ENCODE measurements around the gene DCDC2B.

Gene DCDC2B

GRCh38 chr1:32180186-32181060, 28.5 kb upstream of the DCDC2B start:
- no CpG with 5 or more reads among the region's 36 CpGs for WGBS (ENCODE audit: insufficient coverage, insufficient read length)
- Histone ChIP-seq H3K27ac (ENCODE audit: low read length) (no peak overlapping the region), H3K4me1 (ENCODE audit: control insufficient read depth, insufficient read depth, low read length) (no peaks in the 10 kb centered on the region), H3K4me3 (ENCODE audit: low read length) (peak overlapping the region; percentile 39), H3K9me3 (ENCODE audit: control insufficient read depth, insufficient read depth, low read length) (no peaks in the 10 kb centered on the region), H3K36me3 (ENCODE audit: control insufficient read depth, insufficient read depth, low read length) (peaks cover 15% of the 10 kb centered on the region; the same call in 1 of the 2 replicates), H3K27me3 (ENCODE audit: control insufficient read depth, insufficient read depth, low read length) (no peaks in the 10 kb centered on the region)
- no peak for DNase-seq (ENCODE audit: low read depth, low spot score)

DNA sequence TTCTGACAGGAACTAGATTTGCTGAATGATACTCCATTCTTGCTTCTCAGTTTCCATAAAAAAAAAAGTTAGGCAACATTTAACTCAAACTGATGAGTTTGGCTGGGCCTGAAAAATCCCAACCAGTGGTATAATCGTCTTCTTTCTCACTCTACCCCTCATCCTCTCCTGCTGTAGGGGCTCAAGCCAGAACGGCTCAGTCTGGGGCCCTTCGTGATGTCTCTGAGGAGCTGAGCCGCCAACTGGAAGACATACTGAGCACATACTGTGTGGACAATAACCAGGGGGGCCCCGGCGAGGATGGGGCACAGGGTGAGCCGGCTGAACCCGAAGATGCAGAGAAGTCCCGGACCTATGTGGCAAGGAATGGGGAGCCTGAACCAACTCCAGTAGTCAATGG, 27.8 kb upstream of the DCDC2B start:
- Histone ChIP-seq H3K4me3 (ENCODE audit: low read length) (no peak overlapping the region), H3K4me1 (ENCODE audit: control insufficient read depth, insufficient read depth, low read length) (no peaks in the 10 kb centered on the region), H3K9me3 (ENCODE audit: control insufficient read depth, insufficient read depth, low read length) (no peaks in the 10 kb centered on the region), H3K27ac (ENCODE audit: low read length) (no peak overlapping the region), H3K27me3 (ENCODE audit: control insufficient read depth, insufficient read depth, low read length) (no peaks in the 10 kb centered on the region), H3K36me3 (ENCODE audit: control insufficient read depth, insufficient read depth, low read length) (peaks cover 15% of the 10 kb centered on the region; the same call in 1 of the 2 replicates)
- no peak for DNase-seq (ENCODE audit: low read depth, low spot score)
- no CpG with 5 or more reads among the region's 9 CpGs for WGBS (ENCODE audit: insufficient coverage, insufficient read length)

DNA sequence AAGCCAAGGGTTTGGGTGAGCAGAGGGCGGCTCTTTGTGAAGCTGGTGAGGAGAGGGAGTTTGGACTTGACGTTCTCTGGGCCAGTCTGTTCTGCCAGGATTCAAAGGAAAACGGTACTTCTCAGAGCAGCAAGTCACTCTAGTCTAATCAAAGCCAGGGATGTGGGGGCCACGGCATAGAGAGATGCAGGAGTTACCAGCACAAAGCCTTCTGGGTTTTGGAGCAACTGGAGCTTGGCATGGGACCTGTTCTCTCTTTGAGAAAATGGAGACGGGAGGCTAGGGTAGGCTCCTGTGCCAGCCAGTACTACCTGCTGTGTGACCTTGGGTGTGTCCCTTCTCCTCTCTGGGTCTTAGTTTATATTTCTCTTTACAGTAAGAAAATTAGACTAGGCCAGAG, 27.3 kb upstream of the DCDC2B start:
- Histone ChIP-seq H3K9me3 (ENCODE audit: control insufficient read depth, insufficient read depth, low read length) (no peaks in the 10 kb centered on the region), H3K27ac (ENCODE audit: low read length) (no peak overlapping the region), H3K4me1 (ENCODE audit: control insufficient read depth, insufficient read depth, low read length) (no peaks in the 10 kb centered on the region), H3K27me3 (ENCODE audit: control insufficient read depth, insufficient read depth, low read length) (no peaks in the 10 kb centered on the region), H3K4me3 (ENCODE audit: low read length) (no peak overlapping the region), H3K36me3 (ENCODE audit: control insufficient read depth, insufficient read depth, low read length) (peaks cover 15% of the 10 kb centered on the region; the same call in 1 of the 2 replicates)
- WGBS (ENCODE audit: insufficient coverage, insufficient read length), result no CpG with 5 or more reads among the region's 5 CpGs
- DNase-seq (ENCODE audit: low read depth, low spot score), result no peak

- Histone ChIP-seq H3K36me3 (ENCODE audit: control insufficient read depth, insufficient read depth, low read length) (peaks cover 15% of the 10 kb centered on the region; the same call in 1 of the 2 replicates), H3K9me3 (ENCODE audit: control insufficient read depth, insufficient read depth, low read length) (no peaks in the 10 kb centered on the region), H3K4me1 (ENCODE audit: control insufficient read depth, insufficient read depth, low read length) (no peaks in the 10 kb centered on the region), H3K27me3 (ENCODE audit: control insufficient read depth, insufficient read depth, low read length) (no peaks in the 10 kb centered on the region), H3K4me3 (ENCODE audit: low read length) (no peak overlapping the region), H3K27ac (ENCODE audit: low read length) (no peak overlapping the region)
- WGBS (ENCODE audit: insufficient coverage, insufficient read length), result no CpG with 5 or more reads among the region's 6 CpGs
- no peak for DNase-seq (ENCODE audit: low read depth, low spot score)
Observed at GRCh38 chr1:32182060-32182459, 26.8 kb upstream of the DCDC2B start.

DNA sequence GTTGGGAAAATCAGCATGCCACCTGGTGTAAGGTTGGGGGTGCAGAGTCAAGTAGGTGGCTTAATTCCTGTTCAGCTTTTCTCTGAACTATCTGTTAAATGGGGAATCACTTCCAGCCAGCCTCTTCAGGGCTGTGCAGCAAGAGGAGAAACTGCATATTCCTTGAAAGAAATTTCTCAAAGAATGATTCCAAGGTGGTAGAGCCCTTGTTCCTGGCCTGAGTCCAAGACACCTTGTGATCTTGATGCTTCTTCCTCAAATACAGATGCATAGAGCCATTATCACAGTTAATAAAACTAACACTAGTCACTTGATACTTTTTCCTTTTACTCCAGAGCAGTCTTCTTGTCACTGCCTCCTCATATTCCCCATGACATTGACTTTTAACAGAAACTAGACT, 24.2 kb upstream of the DCDC2B start:
- no peak overlapping the region for H3K4me3 ChIP-seq (ENCODE audit: low read length)
- H3K9me3 ChIP-seq (ENCODE audit: control insufficient read depth, insufficient read depth, low read length), result no peaks in the 10 kb centered on the region
- no peak overlapping the region for H3K27ac ChIP-seq (ENCODE audit: low read length)
- H3K36me3 ChIP-seq (ENCODE audit: control insufficient read depth, insufficient read depth, low read length), result peaks cover 31% of the 10 kb centered on the region
- H3K4me1 ChIP-seq (ENCODE audit: control insufficient read depth, insufficient read depth, low read length), result no peaks in the 10 kb centered on the region
- DNase-seq (ENCODE audit: low read depth, low spot score), result no peak
- H3K27me3 ChIP-seq (ENCODE audit: control insufficient read depth, insufficient read depth, low read length), result no peaks in the 10 kb centered on the region

- DNase-seq (ENCODE audit: low read depth, low spot score), result no peak
- Histone ChIP-seq H3K4me3 (ENCODE audit: low read length) (no peak overlapping the region), H3K27ac (ENCODE audit: low read length) (no peak overlapping the region), H3K27me3 (ENCODE audit: control insufficient read depth, insufficient read depth, low read length) (no peaks in the 10 kb centered on the region), H3K9me3 (ENCODE audit: control insufficient read depth, insufficient read depth, low read length) (no peaks in the 10 kb centered on the region), H3K36me3 (ENCODE audit: control insufficient read depth, insufficient read depth, low read length) (peaks cover 41% of the 10 kb centered on the region), H3K4me1 (ENCODE audit: control insufficient read depth, insufficient read depth, low read length) (no peaks in the 10 kb centered on the region)
- WGBS (ENCODE audit: insufficient coverage, insufficient read length), result no CpG with 5 or more reads among the region's 2 CpGs
Observed at GRCh38 chr1:32186077-32186476, 22.8 kb upstream of the DCDC2B start.

- Histone ChIP-seq H3K9me3 (ENCODE audit: control insufficient read depth, insufficient read depth, low read length) (no peaks in the 10 kb centered on the region), H3K27ac (ENCODE audit: low read length) (no peak overlapping the region), H3K27me3 (ENCODE audit: control insufficient read depth, insufficient read depth, low read length) (no peaks in the 10 kb centered on the region), H3K36me3 (ENCODE audit: control insufficient read depth, insufficient read depth, low read length) (peaks cover 39% of the 10 kb centered on the region), H3K4me1 (ENCODE audit: control insufficient read depth, insufficient read depth, low read length) (no peaks in the 10 kb centered on the region), H3K4me3 (ENCODE audit: low read length) (no peak overlapping the region)
- DNase-seq (ENCODE audit: low read depth, low spot score), result no peak
- no CpG with 5 or more reads among the region's 2 CpGs for WGBS (ENCODE audit: insufficient coverage, insufficient read length)
Observed at GRCh38 chr1:32186491-32186890, 22.4 kb upstream of the DCDC2B start.

DNA sequence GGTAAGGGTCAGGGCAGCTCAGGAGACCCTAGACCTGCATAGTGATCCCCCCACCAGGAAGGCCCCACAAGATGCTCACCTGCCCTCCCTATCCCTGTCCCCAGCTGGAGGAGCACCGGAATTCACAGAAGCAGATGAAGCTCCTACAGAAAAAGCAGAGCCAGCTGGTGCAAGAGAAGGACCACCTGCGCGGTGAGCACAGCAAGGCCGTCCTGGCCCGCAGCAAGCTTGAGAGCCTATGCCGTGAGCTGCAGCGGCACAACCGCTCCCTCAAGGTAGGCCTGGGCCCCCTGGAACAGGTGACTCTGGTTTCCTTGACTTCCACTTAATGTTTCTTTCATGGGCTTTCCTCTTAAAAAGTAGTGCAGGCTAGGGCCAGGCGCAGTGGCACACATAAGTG, 21.0 kb upstream of the DCDC2B start:
- Histone ChIP-seq H3K27me3 (ENCODE audit: control insufficient read depth, insufficient read depth, low read length) (no peaks in the 10 kb centered on the region), H3K4me1 (ENCODE audit: control insufficient read depth, insufficient read depth, low read length) (no peaks in the 10 kb centered on the region), H3K4me3 (ENCODE audit: low read length) (no peak overlapping the region), H3K27ac (ENCODE audit: low read length) (no peak overlapping the region), H3K9me3 (ENCODE audit: control insufficient read depth, insufficient read depth, low read length) (no peaks in the 10 kb centered on the region), H3K36me3 (ENCODE audit: control insufficient read depth, insufficient read depth, low read length) (peaks cover 49% of the 10 kb centered on the region)
- WGBS (ENCODE audit: insufficient coverage, insufficient read length), result no CpG with 5 or more reads among the region's 9 CpGs
- no peak for DNase-seq (ENCODE audit: low read depth, low spot score)

DNA sequence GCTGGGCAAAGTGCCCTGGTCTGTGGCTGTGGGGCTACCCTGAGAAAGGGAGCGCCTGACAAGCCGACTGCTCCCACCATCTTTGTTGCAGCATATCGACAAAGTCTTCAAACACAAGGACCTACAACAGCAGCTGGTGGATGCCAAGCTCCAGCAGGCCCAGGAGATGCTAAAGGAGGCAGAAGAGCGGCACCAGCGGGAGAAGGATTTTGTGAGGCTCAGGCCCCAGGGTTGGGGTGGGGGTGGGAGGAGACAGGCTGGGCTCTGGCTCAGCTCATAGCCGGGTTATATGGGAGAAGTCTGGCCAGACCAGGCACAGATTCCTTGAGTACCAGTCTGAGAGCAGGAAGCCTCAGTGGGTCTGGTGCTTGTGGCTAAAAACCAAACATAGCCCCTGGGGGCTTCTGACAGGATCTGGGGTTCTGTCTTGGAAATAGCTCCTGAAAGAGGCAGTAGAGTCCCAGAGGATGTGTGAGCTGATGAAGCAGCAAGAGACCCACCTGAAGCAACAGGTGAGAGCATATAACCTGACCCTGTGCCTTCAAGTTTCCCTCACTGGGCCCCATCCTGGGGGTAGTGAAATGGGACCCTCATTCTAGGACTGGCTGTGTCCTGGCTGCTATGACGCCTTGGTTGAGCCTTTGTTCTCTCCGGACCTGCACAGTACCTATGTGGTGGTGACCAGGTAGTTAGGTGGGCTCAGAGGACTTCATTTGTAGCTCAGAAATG, 16.5 kb upstream of the DCDC2B start:
- DNase-seq (ENCODE audit: low read depth, low spot score), result no peak
- no peak overlapping the region for H3K4me3 ChIP-seq (ENCODE audit: low read length)
- peaks cover 76% of the 10 kb centered on the region for H3K36me3 ChIP-seq (ENCODE audit: control insufficient read depth, insufficient read depth, low read length)
- WGBS (ENCODE audit: insufficient coverage, insufficient read length), result no CpG with 5 or more reads among the region's 8 CpGs
- no peak overlapping the region for H3K27ac ChIP-seq (ENCODE audit: low read length)
- H3K27me3 ChIP-seq (ENCODE audit: control insufficient read depth, insufficient read depth, low read length), result no peaks in the 10 kb centered on the region
- H3K9me3 ChIP-seq (ENCODE audit: control insufficient read depth, insufficient read depth, low read length), result no peaks in the 10 kb centered on the region
- no peaks in the 10 kb centered on the region for H3K4me1 ChIP-seq (ENCODE audit: control insufficient read depth, insufficient read depth, low read length)

- no peak overlapping the region for H3K4me3 ChIP-seq (ENCODE audit: low read length)
- H3K9me3 ChIP-seq (ENCODE audit: control insufficient read depth, insufficient read depth, low read length), result no peaks in the 10 kb centered on the region
- peaks cover 60% of the 10 kb centered on the region for H3K36me3 ChIP-seq (ENCODE audit: control insufficient read depth, insufficient read depth, low read length)
- no peak overlapping the region for H3K27ac ChIP-seq (ENCODE audit: low read length)
- no CpG with 5 or more reads among the region's 6 CpGs for WGBS (ENCODE audit: insufficient coverage, insufficient read length)
- DNase-seq (ENCODE audit: low read depth, low spot score), result no peak
- H3K27me3 ChIP-seq (ENCODE audit: control insufficient read depth, insufficient read depth, low read length), result no peaks in the 10 kb centered on the region
- no peaks in the 10 kb centered on the region; the same call in 1 of the 2 replicates for H3K4me1 ChIP-seq (ENCODE audit: control insufficient read depth, insufficient read depth, low read length)
Observed at GRCh38 chr1:32194984-32195383, 13.9 kb upstream of the DCDC2B start.

All from iPS DF 6.9 (cell line).